ENCODE measurements around the gene LARGE1. TPM values are rescaled to one million over a fixed set of nuclear protein-coding genes. Genes with fewer than 3 reads are reported as not detected.

The LARGE1 gene
- total RNA-seq, 1 donor from 2014 or later: 2.8 TPM

DNA sequence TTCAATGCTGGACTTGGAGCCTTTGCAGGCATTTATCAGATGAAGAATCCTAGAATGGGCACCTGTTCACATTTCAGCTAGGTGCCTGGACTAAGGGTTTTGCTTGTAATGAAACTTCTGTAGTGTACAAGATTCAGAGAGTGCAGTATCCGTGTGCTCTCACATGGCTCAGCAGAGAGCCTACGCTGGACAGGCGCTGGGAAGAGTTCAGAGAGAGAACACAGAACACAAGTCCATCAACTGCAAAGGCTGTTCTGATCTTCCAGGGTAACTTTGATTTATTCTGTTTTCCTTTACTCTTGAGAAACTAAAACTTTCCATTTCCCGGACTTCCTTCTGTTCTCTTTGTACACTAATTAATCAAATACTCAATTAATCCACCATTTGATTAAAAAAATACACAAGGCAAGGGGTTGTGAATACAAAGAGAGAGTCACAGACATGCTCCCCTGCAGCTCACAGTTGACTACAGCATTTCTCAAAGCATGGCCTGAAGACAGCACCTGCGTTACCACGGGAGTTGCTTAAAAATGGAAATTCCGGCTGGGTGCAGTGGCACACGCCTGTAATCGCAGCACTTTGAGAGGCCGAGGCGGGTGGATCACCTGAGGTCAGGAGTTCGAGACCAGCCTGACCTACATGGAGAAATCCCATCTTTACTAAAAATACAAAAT is 393.7 kb downstream of the LARGE1 start:
- no peak for DNase-seq (ENCODE audit: low read depth, low spot score)

DNA sequence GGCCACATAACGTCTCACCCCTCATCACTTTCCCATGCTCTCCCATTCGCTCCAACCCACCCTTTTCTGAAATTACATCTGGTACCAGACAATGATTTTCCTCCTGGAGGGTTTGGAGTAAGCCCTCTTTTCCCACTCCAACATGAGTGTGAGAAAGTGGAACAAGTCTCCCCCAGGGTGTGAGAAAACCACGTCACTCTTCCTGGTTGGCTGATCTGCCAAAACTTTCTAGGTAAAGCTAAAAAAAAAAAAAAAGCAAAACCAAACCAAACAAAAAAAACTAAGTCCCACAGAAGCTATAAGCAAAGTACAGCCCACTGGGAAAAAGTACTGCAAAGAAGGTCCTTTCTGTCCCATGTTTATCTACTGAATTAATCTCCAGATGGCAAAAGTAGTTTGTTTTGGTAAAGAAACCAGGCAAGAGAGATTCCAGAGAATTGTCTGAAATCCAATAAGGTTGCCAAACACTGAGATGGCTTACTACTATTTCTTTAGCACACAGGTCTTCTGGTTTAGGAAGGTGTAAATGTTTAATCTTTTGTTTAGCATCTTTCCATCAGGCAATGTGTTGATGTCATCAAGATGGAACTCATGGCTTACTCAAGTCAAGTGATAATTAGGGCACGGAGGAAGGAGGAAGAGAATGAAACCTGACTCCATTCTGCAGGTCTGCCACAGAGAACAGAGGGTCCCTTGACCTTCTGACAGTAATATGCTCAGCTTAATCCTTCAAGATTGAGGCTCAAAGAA is 395.6 kb downstream of the LARGE1 start:
- DNase-seq (ENCODE audit: low read depth, low spot score): no peak

DNA sequence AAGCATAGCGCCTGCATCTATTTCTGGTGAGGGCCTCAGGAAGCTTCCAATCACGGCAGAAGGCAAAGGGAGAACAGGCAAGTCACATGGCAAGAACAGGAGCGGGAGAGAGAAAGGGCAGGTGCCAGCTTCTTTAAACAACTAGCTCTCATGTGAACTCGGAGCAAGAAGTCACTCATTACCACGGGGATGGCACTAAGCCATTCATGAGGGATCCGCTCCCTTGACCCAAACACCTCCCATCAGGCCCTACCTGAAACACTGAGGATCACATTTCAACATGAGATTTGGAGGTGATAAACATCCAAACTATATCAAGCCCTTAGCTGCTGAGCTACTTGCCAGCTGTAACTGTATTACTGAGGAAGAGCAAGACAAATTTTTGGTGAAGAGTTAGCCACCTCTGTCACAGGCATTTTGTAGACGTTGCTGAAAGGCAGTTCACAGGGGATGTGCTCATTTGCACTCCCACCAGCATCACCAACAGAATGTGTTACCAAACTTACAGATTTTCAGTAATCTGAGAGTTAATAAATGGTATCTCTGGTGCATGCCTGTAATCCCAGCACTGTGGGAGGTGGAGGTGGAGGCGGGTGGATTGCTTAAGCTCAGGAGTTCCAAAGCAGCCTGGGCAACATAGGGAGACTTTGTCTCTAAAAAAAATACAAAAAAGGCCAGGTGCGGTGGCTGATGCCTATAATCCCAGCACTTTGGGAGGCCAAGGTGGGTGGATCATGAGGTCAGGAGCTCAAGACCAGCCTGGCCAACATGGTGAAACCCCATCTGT is 398.2 kb downstream of the LARGE1 start:
- DNase-seq (ENCODE audit: low read depth, low spot score): no peak

DNA sequence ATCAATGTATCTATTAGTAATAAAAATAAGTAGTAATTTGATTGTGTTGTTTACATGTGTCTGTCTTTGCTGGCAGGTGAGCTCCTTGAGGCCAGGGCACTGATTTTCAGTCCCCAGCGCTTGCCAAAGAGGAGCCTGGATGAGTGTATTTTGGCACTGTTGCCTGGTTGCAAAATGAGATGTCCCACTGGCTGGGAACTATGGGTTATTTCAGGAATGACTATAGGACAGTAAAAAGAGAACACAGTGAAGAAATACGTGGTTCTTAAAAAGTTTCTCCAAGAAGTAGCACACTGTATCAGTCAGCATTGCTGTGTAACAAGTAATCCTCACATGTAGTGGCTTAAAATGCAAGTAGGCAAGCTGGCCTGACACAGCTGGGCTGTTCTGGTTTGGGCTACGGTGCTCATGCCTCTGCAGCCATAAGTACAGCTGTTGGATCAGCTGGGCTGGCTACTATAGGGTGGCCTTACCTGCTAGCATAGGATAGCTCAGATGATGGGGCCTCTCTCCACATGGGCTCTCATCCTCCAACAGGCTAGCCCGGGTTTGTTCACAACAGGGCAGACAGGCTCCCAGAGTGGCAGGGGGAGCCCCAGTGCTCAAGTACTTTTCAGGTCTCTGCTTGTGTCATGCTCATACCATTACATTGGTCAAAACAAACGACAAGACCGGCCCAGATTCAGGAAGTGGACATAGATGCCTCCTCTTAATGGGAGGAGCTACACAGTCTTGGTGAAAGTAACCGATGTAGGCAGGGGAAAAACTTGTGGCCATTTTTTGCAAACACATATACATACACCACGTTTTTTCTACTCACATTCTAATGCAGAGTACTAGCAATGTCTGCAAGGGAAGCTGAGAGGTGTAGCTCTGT is 399.1 kb downstream of the LARGE1 start:
- DNase-seq (ENCODE audit: low read depth, low spot score): no peak

DNA sequence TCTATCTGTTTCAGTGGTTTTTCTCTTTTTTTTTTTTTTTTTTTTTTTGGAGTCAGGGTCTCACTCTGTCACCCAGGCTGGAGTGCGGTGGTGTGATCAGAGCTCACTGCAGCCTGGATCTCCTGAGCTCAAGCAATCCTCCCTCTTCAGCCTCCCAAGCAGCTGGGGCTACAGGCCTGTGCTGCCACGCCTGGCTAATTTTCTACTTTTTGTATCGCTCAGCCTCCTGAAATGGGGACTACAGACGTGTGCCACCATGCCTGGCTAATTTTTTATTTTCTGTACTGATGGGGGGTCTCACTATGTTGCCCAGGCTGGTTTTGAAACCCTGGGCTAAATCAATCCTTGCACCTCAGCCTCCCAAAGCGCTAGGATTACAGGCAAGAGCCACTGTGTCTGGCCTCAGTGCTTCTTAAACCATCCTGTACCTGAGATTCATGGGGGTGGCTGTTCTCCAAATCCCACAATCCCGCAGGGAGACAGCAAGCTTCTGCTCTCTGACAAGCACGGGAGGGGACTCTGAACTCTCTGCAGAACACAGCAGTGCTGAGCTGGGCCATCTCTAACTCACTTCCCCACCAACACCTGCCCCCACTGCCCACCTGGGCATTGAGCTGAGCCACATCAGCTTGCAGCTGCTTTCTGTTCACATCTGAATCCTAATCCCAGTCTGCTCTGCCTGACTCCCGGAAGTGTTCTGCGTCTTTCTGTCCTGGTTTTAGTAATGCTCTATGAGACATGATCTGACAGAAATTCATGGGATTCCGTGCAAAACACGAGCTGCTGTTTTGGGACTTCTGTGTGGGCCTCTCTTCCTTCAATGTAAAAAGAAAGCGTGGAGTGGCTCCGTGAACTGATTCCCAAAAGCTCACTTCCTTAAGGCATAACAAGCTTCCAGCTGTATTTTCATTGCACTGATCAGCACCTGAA is 400.0 kb downstream of the LARGE1 start:
- no peak for DNase-seq (ENCODE audit: low read depth, low spot score)

DNA sequence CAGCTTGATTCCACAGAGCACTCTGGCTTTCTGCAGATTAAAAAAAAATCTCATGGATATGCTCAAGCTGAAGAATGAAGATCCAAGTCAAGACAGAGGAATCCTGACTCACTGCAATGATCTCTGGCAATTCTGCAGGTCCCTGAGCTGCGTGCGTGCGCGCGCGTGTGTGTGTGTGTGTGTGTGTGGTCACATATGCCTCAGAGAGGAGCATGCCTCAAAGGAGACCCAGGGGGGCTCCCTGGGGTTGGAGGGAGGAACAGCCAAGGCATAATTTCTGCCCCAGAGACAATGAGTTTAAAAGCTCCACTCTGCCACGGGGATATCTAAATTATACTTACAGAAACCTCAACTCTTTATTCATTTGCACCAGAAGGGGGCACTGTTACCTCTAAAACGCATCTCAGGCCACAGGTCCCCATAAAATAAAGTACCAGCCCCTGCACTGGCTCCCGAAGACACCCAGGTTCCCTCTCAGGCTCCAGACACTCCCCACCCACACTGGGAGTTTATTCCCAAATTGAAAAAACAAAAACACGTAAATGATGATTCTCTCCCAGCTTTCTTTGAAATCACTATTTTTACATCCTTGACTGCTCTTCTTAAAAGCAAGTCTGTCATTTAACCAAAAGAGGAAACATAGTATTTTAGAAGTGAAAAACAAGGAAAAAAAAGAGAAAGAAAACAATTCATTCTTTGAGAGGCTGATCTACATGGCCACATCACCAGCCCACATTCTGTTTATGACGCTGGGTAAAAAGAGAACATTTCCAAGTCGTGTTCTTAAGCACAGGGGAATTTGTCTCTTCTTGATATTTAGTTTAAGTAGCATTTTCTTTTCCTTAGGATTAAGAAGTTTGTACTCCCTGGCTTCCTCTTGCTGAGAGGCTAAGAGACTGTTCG is 401.0 kb downstream of the LARGE1 start:
- DNase-seq (ENCODE audit: low read depth, low spot score): no peak

DNA sequence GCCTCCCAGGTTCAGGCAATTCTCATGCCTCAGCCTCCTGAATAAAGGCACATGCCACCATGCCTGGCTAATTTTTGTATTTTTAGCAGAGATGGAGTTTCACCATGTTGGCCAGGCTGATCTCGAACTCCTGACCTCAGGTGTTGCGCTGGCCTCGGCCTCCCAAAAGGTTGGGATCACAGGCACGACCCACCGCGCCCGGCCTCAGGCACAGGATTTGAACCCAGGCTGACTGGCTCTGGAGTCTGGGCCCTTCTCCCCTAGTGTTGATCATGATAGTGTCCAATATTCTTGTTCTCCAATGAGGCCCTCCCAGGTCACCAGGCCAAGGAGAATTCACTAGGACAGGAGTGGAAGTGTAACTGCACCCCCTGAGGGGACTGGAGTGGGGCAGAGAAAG is 401.9 kb downstream of the LARGE1 start:
- DNase-seq (ENCODE audit: low read depth, low spot score): no peak

DNA sequence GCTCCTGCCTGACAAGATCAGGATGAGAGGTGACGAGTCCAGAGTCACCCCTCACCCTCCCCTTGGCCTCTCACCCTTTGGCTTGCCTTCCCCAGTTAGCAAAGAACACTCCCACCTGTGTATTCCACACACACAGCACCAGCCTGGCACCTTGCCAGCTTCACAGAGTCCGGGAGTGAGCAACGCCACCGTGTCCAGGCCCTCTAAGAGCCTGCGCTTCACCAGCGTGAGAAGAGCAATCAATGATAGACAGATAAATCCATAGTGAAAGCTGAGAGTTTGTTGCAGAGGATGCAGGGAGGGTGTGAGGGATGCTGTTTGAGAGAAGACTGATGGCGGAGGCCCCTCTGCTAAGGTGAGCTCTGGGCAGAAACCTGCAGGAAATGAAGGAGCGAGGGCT is 404.5 kb downstream of the LARGE1 start:
- no peak for DNase-seq (ENCODE audit: low read depth, low spot score)

DNA sequence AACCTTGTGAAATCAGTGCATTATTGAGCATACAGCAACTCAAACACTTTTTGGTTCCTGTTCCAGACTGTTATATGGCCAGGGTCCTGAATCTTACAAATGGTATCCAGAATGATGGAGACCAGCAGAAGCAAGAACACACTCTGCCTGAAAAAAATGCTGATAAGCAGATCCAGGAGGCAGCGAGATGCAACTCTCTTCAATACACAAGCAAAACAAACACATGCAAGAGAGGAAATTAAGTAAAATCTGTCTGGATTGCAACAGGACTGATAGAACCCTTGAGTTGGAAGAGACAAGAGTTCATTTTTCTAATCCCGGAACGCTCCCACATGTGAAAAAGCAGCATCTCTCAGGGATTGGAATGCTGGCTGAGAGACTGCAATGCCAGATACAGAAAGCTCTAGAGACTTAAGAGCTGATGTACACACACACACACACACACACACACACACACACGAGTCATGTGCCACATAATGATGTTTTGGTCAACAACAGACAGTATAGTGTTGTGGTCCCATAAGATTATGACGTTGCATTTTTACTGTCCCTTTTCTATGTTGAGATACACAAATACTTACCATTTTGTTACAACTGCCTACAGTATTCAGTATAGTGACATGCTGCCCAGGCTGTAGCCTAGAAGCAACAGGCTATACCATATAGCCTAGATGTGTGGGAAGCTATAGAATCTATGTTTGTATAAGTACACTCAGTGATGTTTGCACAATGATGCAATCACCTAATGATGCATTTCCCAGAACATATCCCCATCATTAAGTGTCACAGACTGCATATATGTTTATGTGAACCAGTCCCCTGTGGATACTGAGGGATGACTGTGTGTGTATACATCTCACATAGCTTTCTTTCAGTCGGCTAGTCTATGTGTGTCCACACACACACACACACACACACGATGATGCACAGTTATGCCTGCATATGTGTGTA is 406.6 kb downstream of the LARGE1 start:
- DNase-seq (ENCODE audit: low read depth, low spot score): no peak

DNA sequence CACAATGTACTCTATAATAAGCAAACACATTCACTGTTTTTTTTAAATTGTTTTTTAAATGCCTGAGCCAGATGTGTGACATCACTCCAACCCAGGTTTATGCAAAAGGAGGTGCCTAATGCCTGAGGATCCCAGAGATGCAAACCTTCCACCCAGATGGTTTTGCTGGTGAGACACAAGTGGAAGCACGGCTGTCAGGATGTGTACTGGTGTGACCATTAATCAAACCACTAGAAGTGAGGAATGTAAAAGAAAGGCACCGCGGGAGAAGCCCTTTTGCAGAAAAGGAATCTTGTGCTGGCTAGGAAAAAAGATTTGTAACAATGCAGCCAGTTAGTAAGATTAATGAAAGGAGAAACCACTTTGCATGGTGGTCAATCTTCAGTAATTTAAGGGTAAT is 407.4 kb downstream of the LARGE1 start:
- DNase-seq (ENCODE audit: low read depth, low spot score): no peak

DNA sequence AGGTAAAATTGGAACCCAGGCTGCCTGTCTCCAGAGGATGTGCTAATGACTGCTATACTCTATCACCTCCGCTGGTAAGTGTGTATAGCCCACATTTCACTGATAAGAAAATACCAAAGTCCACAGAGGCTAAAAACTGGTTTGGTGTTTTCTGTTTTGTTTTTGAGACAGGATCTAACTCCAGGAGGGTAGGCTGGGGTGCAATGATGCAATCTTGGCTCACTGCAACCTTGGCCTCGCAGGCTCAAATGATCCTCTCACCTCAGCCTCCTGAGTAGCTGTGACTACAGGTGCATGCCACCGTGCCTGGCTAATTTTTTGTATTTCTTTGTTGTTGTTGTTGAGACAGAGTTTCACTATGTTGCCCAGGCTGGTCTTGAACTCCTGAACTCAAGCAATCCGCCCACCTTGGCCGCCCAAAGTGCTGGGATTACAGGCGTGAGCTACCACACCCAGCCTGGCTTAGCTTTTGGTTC is 409.8 kb downstream of the LARGE1 start:
- DNase-seq (ENCODE audit: low read depth, low spot score): no peak

DNA sequence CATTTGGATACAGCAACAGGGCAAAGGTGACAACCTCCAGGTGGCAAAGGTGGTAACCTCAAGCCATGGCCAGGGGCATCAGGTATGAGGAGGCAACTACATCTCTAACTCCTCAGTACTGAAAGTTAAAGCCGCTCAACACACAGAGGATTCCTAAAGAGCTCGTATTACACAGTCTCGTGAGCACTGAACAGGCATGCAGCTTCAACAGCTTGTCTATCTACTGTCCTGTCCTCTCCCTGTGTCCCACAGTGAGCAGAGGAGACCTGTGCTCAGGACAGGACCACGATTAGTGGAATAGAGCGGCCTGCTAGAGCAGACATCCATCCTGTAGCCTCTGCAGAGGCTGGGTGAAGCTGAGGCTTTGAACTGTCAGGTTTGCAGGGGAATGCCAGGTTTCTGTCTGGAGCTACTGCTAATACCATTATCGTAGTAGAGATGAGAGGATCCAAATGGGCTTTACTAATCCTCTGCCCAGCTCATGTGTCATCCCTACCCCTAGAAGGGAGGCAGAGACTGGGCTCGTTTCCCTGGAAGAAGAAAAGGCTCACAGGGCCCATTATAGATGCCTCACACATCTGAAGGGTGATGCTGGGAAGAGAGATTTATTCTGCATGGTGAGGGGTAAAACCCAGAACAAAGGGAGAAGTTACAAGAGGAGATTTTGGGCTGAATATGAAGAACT is 415.2 kb downstream of the LARGE1 start:
- DNase-seq (ENCODE audit: low read depth, low spot score): no peak

DNA sequence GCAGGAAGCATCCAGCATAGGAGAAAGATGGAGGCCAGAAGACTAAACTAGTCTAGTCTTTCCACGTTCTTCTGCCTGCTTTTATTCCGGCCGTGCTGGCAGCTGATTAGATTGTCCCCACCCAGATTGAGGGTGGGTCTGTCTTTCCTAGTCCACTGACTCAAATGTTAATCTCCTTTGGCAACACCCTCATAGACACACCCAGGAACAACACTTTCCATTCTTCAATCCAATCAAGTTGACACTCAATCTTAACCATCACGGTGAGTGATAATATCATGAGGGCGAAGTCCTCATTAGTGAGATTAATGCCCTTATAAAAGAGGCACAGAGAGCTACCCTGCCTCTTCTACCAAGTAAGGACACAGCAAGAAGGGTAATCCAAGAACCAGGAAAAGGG is 424.2 kb downstream of the LARGE1 start:
- DNase-seq (ENCODE audit: low read depth, low spot score): no peak

DNA sequence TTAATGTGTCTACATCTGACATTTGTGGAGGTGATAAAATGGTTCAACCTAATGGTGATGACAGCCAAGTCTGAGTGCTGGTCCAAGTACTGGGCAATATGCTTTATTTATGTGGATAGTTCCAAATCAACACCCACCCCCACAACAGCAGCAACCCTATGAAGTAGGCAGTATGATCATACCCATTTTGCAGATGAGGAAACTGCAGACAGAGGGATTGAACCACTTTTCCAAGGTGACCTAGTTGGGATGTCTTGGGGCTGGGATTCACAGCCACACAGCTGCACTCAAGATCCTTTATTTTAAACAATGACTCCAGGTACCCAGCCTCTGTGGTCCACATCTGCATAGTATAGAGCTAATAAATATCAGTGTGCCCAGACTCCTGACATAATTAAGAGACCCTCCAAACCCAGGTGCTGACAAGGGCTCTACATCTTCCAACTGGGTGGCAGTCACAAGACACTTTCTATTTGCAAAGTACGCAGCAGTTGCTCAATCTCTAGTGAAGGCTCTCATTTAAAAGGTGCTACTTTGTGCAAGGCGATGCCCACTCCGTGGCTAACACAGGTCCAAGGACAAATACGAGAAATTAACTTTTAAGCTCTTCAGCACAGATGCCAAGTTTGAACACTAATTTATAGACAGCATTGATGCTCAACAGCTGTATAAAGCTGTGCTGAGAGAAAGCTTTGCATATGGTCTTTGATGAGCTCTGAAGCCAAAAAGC is 426.6 kb downstream of the LARGE1 start:
- DNase-seq (ENCODE audit: low read depth, low spot score): no peak

DNA sequence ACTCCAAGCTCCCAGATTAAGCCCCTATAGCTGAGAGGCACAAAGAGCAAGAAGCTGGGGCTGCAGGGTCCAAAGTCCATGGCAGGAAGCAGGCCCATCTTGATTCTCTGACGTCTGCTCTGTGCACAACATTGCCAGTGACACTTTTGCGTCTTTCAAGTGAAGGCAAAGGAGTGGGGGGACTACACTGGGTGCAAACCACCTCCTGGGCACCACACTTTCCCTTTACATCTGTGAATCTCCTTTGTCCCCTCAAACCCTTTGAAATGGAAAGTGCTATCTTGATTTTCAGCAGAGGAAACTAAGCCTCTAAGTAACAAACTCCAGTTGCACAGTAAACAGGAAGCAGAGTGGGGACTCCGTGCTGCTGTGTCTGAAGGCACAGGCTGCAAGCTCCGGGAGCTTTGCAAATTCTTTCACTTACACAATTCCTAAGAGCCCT is 428.0 kb downstream of the LARGE1 start:
- DNase-seq (ENCODE audit: low read depth, low spot score): no peak

DNA sequence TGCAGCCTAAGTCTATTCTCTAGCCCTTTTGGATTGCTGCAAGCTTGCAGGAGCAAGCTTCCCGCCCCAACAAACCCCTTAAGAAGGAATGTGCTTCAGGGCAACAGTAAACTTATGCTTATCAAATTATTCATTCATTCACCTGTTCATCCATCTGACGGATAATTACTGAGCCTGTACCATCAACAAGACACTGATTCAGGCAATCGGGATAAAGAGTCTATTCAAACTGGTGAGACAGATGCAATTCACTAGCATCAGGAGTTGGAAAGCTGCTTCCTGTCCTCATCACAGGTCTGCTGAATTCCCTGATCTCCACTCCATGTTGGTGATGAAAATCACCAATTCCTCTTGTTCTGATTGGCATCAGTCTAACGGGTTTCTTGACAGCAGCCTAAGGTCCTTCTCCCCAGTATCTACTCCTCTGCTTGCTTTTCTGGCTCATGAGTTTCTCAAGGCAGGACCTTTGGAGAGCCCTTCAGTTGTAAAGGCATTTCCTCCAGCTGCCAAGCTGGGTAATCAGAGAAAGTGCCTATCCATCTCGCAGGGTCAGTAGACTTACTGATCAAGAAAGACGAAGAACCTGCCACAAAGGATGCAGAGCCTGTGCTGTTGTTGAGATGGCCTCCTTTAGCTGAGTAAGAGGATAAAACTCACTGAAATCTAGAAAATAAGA is 433.1 kb downstream of the LARGE1 start:
- no peak for DNase-seq (ENCODE audit: low read depth, low spot score)

All from pulmonary artery endothelial cell (primary cell).